Measurements from ENCODE around the gene RNF186.
"Not testable (repeated sequence)": the region's sequence is repeated elsewhere in the genome, so short reads cannot be mapped to it uniquely, and the experiment has no call there.

Gene RNF186

DNA sequence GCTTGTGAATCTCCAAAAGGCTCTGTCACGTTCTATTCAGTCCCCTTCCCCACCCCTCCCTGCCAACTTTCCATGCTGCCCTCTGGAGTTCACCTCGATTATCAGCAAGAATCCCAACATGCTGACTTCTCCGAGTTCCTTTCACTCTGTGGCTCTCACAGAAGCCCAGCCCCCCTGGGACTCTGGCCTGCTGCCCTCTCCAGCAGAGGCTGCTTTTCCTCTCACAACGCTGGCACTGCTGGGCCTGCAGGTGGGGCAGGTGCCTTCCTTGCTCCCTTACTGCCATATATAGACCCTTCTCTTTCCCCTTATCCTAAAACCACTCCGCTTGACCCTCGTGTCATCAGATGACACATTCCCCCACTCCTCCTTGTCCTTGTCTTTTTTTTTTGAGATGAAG lies 10.2 kb upstream of the RNF186 start:
- DNase-seq (ENCODE audit: insufficient read length, low spot score): peak; percentile 15
- FAIRE-seq: no peak

GRCh38 chr1:19824541-19824940 lies 9.5 kb upstream of the RNF186 start:
- no peak for DNase-seq (ENCODE audit: insufficient read length, low spot score)
- FAIRE-seq: no peak

GRCh38 chr1:19824036-19824435 lies 9.0 kb upstream of the RNF186 start:
- no peak for FAIRE-seq
- DNase-seq (ENCODE audit: insufficient read length, low spot score): no peak

- DNase-seq (ENCODE audit: insufficient read length, low spot score) (no peak), FAIRE-seq (no peak)
Observed at GRCh38 chr1:19819701-19820100, 4.6 kb upstream of the RNF186 start.

DNA sequence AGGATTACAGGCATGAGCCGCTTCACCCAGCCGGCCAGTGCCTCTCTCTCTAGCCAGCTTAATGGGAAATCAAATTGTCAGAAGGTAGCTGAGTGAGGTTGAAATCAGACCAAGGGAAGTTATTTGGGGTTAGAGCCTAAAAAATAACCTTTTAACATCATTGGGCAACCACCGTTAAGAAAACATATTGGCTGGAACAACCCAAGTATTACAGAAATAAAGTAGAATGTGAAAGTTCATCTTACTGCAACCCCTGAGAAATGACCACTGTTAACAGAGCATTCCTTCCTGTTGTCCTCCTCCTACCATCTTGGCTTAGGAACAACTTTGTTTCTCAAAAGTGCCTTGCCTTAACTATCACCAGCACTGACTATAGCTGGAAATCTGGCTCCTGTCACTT lies 3.2 kb upstream of the RNF186 start:
- FAIRE-seq (no peak), DNase-seq (ENCODE audit: insufficient read length, low spot score) (no peak)

DNA sequence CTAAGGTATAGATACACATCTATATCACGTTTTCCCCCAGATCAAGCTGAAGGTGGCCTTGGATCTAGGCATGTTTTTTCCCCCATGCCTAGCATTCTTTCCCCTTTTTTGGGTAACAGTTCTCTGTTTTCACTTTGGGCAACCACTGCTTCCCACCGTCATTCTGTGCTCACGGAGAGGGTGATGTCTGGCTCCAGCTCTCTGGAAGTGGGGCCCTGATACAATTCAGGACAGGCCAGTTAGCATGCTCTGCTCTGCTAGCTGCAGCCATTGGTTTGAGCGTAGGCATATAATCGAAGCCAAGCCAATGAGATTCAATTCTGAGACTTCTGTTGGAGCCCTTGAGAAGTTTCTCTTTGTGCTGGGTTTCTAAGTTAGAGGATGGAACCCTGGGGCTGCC lies 2.1 kb upstream of the RNF186 start:
- no peak for FAIRE-seq
- DNase-seq (ENCODE audit: insufficient read length, low spot score): no peak

- DNase-seq (ENCODE audit: insufficient read length, low spot score); FAIRE-seq: not testable (repeated sequence)
Observed at GRCh38 chr1:19816737-19817086, 1.6 kb upstream of the RNF186 start.

DNA sequence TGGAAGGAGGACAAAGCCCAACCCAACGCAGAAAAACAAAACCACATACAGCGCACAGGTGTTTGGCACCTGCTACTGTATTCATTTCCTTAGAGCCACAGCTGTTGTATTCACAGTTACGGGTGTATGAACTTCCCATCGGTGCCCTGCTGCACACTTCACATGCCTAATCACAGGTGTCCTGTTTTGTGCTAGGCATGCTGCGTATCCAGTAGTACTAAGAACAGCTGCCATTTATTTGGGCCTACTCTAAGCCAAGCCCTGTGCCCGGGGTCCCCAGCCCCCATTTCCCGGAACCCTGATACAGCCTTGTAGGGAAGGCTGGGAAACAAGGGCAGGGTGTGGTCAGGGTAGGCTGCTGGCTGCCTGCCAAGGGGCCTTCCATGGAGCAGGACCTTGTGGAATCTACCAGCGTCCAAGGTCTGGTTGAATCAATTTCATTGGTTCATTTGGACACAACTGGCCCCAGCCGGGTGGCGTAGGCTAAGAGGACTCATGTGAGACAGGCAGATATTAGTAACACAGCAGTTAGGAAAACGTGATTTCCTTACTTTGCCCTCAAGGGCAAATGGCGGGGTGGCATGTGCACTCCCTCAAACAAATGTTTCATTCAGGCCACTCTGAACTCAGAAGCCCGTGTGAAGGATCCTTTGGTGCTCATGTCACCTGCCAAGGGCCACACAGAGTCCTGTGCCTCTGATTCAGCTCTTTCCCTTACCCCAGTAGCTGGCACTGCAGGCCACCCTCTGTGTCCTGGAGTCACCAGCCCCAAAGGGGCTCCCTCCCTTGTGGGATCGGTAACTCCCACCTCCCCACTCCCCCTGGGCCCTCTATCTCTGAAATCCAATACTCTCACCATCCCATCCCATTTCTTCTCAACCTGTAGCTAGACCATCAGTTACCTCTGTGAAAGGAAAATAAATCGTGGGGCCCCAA lies 986 bp upstream of the RNF186 start:
- FAIRE-seq: no peak

DNA sequence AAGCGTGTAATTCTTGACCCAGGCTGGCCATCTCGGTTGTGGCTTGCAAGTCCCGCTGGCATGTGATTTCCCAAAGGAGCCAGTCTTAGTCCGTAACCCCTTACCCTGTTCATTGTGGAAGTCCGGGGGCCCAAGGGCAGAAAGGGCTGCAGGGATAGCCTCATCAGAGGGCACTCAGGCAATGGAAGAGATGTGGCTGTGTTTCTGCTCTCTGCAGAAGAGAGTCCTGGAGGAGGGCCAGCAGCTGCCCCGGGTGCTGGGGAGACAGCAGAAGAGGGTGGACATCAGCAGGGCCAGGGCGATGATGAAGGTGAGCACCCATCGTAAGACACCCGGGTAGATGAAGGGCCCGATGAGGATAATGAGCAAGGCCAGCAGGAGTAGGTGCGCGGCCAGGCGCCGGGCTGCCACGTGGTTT lies 830 bp downstream of the RNF186 start:
- FAIRE-seq: no peak
- DNase-seq (ENCODE audit: insufficient read length, low spot score): no peak

More for the DNA sequence above, 986 bp upstream of the RNF186 start:
- DNase-seq (ENCODE audit: insufficient read length, low spot score): no peak

DNA sequence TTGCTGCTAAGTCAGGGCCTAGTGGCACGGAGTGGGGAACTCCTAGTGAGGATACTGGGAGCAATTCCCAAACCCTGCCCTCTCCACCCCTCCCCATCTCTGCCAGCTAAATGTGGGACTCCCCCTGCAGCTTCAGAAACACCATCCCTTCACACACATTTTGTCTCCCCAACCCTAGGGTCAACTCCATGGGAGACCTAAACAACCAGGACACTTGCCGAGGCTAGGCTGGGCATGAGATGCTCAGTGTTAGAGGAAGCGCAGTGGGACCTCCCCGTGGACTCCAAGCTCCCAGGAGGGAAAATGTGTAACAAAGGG lies 1.5 kb downstream of the RNF186 start:
- DNase-seq (ENCODE audit: insufficient read length, low spot score): no peak

GRCh38 chr1:19812875-19813642 lies 2.0 kb downstream of the RNF186 start:
- FAIRE-seq (no peak), DNase-seq (ENCODE audit: insufficient read length, low spot score) (no peak)

More for the DNA sequence above, 1.5 kb downstream of the RNF186 start:
- FAIRE-seq: no peak

DNA sequence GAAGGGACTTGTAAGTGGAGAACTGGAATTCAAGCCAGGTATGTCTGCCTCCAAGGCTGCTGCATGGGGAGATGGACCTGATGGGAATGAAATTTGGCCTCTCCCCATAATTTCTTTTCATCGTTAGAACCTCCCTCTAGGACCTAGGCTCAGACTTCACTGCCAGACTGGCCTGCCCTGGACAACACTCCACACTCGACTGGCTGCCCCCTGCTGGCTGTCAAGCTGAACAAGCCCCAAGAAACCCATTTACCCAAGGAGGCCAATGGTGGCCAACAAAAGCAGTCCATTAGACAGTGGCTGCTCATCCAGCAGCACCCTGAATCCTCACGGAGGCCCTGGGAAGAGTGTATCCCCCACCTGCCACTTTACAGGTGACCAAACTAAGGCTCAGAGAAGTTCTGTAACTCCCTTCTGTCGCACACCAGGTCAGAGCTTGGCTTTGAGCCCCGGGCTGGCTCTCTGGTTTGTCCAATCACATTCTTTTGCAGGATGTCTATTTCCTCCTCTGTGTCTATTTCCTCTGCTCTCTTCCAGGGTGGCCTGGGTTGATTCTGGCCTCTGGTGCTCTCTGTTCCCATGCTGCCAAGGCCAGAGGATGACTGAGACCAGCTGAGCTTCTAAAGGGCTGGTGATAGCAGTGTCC lies 3.8 kb downstream of the RNF186 start:
- FAIRE-seq: no peak
- peak; percentile 48 for DNase-seq (ENCODE audit: insufficient read length, low spot score)

- FAIRE-seq (no peak), DNase-seq (ENCODE audit: insufficient read length, low spot score) (no peak)
Observed at GRCh38 chr1:19809044-19809750, 5.9 kb downstream of the RNF186 start.

DNA sequence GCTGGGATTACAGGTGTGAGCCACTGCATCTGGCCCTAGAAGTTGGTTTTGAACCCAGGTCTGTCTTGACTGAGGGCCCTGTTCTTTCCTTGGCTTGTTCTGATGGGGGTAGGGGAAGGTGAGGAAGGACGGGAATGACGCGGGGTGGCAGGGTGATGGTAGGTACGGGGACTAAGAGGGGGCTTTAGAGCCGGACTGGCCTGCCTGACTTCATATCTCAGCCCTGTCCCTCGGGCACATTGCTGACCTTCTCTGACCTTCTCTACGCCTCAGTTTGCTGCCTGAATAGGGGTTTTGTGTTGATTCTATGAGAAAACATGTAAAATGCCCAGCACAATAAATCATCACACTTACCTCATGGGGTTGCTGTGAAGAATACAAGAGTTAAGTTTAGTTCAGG lies 6.7 kb downstream of the RNF186 start:
- FAIRE-seq (no peak), DNase-seq (ENCODE audit: insufficient read length, low spot score) (no peak)

GRCh38 chr1:19804831-19805251 lies 10.2 kb downstream of the RNF186 start:
- DNase-seq (ENCODE audit: insufficient read length, low spot score) (no peak), FAIRE-seq (no peak)

GRCh38 chr1:19802269-19802668 lies 12.8 kb downstream of the RNF186 start:
- no peak for FAIRE-seq
- no peak for DNase-seq (ENCODE audit: insufficient read length, low spot score)

- FAIRE-seq: peak; percentile 38
- peak; percentile 50 for DNase-seq (ENCODE audit: insufficient read length, low spot score)
Observed at GRCh38 chr1:19800076-19800804, 14.8 kb downstream of the RNF186 start.

- FAIRE-seq: no peak
- DNase-seq (ENCODE audit: insufficient read length, low spot score): peak; percentile 51
Observed at GRCh38 chr1:19799230-19800075, 15.6 kb downstream of the RNF186 start, which contains the start of gene TMCO4. TSS of gene TMCO4 (minus strand) at chr1:19799916. CDS start at chr1:19780758, 19,158 bp downstream.
